HepG2 (cell line): ENCODE data around the gene EHBP1. TPM values are rescaled to one million over a fixed set of nuclear protein-coding genes. Genes with fewer than 3 reads are reported as not detected.

Experiments used
- ATAC-seq: fragments of 200-7000 bp; cut with Tn5 transposase; 3 replicates; pipeline ENCODE4 v1.9.1; 2020; ENCODE audit warnings: mild to moderate bottlenecking, moderate library complexity
- BruUV-seq: library from RNA; stranded (reverse); fragments of 400-500 nt; replicated peaks from 2 replicates; lab custom pipeline; 2021; lab: Mats Ljungman, UMichigan
- CTCF ChIA-PET: fragments of 300-600 bp; formaldehyde crosslinking; extraction: SDS; loops from one replicate; lab custom pipeline; 2021; ENCODE audit warnings: low total read pairs, inconsistent platforms, low intra/inter-chr PET ratio; lab: Yijun Ruan, JAX
- POLR2A ChIA-PET: fragments of 350-600 bp; sonication (Branson Sonifier 250); formaldehyde crosslinking; loops from one replicate; lab custom pipeline; 2020; ENCODE audit warnings: antibody characterized with exemption, inconsistent platforms; lab: Yijun Ruan, JAX
- DNase-seq: peaks from one replicate; pipeline ENCODE4 v3.0.0-alpha.2; 2015; ENCODE audit warnings: low spot score
- FAIRE-seq: peaks from 3 replicates; lab custom pipeline; 2011; peaks lifted over from hg19 to GRCh38; lab: Jason Lieb, UNC
- H2AFZ ChIP-seq: one replicate; pipeline ENCODE4 v1.6.1; 2011; ENCODE audit warnings: low read length, inconsistent platforms
- H3K27ac ChIP-seq: fragments of 300-600 bp; 3 replicates; pipeline ENCODE4 v1.8.0; 2011; ENCODE audit warnings: mixed run types, mild to moderate bottlenecking, mixed read lengths, low read length, inconsistent platforms; ENCODE audit not compliant: insufficient read depth; ENCODE audit errors: extremely low read length
- H3K27me3 ChIP-seq, 2 experiments: fragments of 200-600 bp in 1 of 2; 2 replicates in 1 of 2; 3 replicates in 1 of 2; pipeline versions ENCODE4 v1.6.0 to v1.8.0; 2011; ENCODE audit warnings: low read length in 2 of 2, mild to moderate bottlenecking in 2 of 2, moderate library complexity in 2 of 2, inconsistent platforms in 1 of 2; ENCODE audit not compliant: insufficient read depth in 2 of 2, control insufficient read depth in 1 of 2
- H3K36me3 ChIP-seq, 2 experiments: fragments of 200-600 bp in 1 of 2; replicated peaks in 1 of 2; 2 replicates in 1 of 2; 3 replicates in 1 of 2; pipeline versions ENCODE4 v1.5.1 to v1.8.0; 2011; ENCODE audit warnings: low read length in 2 of 2, inconsistent platforms in 1 of 2; ENCODE audit not compliant: insufficient read depth in 2 of 2, control insufficient read depth in 1 of 2
- H3K4me1 ChIP-seq: 2 replicates; pipeline ENCODE4 v1.5.1; 2012; ENCODE audit warnings: low read length, inconsistent platforms; ENCODE audit not compliant: insufficient read depth
- H3K4me2 ChIP-seq: 2 replicates; pipeline ENCODE4 v1.6.0; 2011; ENCODE audit warnings: low read depth, low read length, inconsistent platforms
- H3K4me3 ChIP-seq, 3 experiments: fragments of 200-600 bp in 1 of 3; sonication (generic), shearing (Covaris generic) in 1 of 3; replicated peaks in 1 of 3; 2 replicates each; pipeline ENCODE4 v1.5.1; 2011 to 2016; ENCODE audit warnings: low read length in 3 of 3, inconsistent platforms in 2 of 3, low read depth in 2 of 3, mild to moderate bottlenecking in 2 of 3, control low read depth in 1 of 3, mixed read lengths in 1 of 3; ENCODE audit not compliant: insufficient read depth in 1 of 3
- H3K79me2 ChIP-seq: one replicate; pipeline ENCODE4 v1.6.1; 2011; ENCODE audit warnings: low read length, inconsistent platforms; ENCODE audit not compliant: insufficient read depth
- H3K9ac ChIP-seq: 2 replicates; pipeline ENCODE4 v1.6.0; 2011; ENCODE audit warnings: mild to moderate bottlenecking, low read depth, low read length, inconsistent platforms; ENCODE audit not compliant: insufficient read depth
- H3K9me3 ChIP-seq: 2 replicates; pipeline ENCODE4 v1.5.1; 2012; ENCODE audit warnings: mild to moderate bottlenecking, low read length
- H4K20me1 ChIP-seq: 2 replicates; pipeline ENCODE4 v1.6.0; 2011; ENCODE audit warnings: inconsistent platforms, mild to moderate bottlenecking, low read length, moderate library complexity; ENCODE audit not compliant: insufficient read depth
- ATF2 ChIP-seq: sonication (generic); formaldehyde crosslinking; IDR thresholded peaks from 2 replicates; pipeline ENCODE4 v1.4.0; 2020; ENCODE audit warnings: missing genetic modification reagents
- GFI1 ChIP-seq: sonication (generic); formaldehyde crosslinking; IDR thresholded peaks from 2 replicates; pipeline ENCODE4 v1.5.0; 2020; ENCODE audit warnings: missing genetic modification reagents, mild to moderate bottlenecking, borderline replicate concordance
- NFE2L2 ChIP-seq: fragments of 150-350 bp; IDR thresholded peaks from 2 replicates; pipeline ENCODE4 v1.6.1; 2014; ENCODE audit warnings: low read length
- POLR2AphosphoS2 ChIP-seq: IDR thresholded peaks from 2 replicates; pipeline ENCODE4 v1.6.1; 2011; ENCODE audit warnings: low read depth, low read length, improper control_type of control experiment
- POLR2G ChIP-seq: fragments of 200-400 bp; formaldehyde crosslinking; IDR thresholded peaks from 2 replicates; pipeline ENCODE4 v1.6.1; 2018; ENCODE audit warnings: mild to moderate bottlenecking, low read depth, low read length, moderate library complexity
- RARA ChIP-seq: IDR thresholded peaks from 2 replicates; pipeline ENCODE4 v1.6.1; 2016; ENCODE audit warnings: missing genetic modification reagents, missing compliant biosample characterization
- ZFP90 ChIP-seq: sonication (generic); formaldehyde crosslinking; IDR thresholded peaks from 2 replicates; pipeline ENCODE4 v1.8.0; 2022; ENCODE audit warnings: missing genetic modification reagents, mild to moderate bottlenecking, inconsistent platforms, borderline replicate concordance
- ZNF614 ChIP-seq: IDR thresholded peaks from 2 replicates; pipeline ENCODE4 v1.6.1; 2018; ENCODE audit warnings: missing biosample characterization, missing genetic modification reagents, inconsistent platforms, borderline replicate concordance
- ZNF687 ChIP-seq: sonication (generic); formaldehyde crosslinking; IDR thresholded peaks from 2 replicates; pipeline ENCODE4 v1.5.1; 2020; ENCODE audit warnings: mild to moderate bottlenecking, missing genetic modification reagents, moderate library complexity
- WGBS: methylation state at CpG from one replicate; pipeline ENCODE4 v1.1.6; 2017; ENCODE audit warnings: low lambda C conversion rate; 5-methylcytosine and 5-hydroxymethylcytosine counted together
- in situ Hi-C: cut with HindIII; loops from 2 replicates; pipeline ENCODE4 v1.10.0; 2017; ENCODE audit warnings: low pct_unique_long_range_greater_than_20kb; ENCODE audit not compliant: extremely low pct_ligation_motif_present
- intact Hi-C: fragments of 100-400 bp; cut with micrococcal nuclease; formaldehyde crosslinking; loops from one replicate; pipeline ENCODE4 v1.10.0; 2022; ENCODE audit not compliant: unreplicated experiment
- polyA plus RNA-seq, 8 experiments: library from polyadenylated mRNA; depleted of rRNA in 3 of 8; stranded (reverse) in 7 of 8; unstranded in 1 of 8; fragments of >200 nt; fragmentation: Illumina TruSeq in 4 of 8; extraction: Trizol in 4 of 8; gene quantifications; 2 replicates each; pipeline versions ENCODE4 v1.2.1 to v1.2.3, GENCODE V29; 2011 to 2016; ENCODE audit warnings: low read depth in 4 of 8, missing spikeins in 1 of 8, mixed read lengths in 1 of 8; ENCODE audit not compliant: insufficient read depth in 1 of 8
- total RNA-seq, 5 experiments: library from RNA; depleted of rRNA; stranded (reverse); fragments of >200 nt; fragmentation: Illumina TruSeq; extraction: Trizol; gene quantifications; 2 replicates each; pipeline ENCODE4 v1.2.3, GENCODE V29; 2016; ENCODE audit warnings: low read depth in 1 of 5
- TF ChIP-seq, protein P1 (sequence below): IDR thresholded peaks from 2 replicates; pipeline ENCODE4 v1.6.1; 2016

The EHBP1 gene
- total and polyA plus RNA-seq, 2 of the 13 experiments (the other 11 are each of a cell fraction or from before 2014, with no cell fraction given) = 93.5 to 146 TPM

DNA sequence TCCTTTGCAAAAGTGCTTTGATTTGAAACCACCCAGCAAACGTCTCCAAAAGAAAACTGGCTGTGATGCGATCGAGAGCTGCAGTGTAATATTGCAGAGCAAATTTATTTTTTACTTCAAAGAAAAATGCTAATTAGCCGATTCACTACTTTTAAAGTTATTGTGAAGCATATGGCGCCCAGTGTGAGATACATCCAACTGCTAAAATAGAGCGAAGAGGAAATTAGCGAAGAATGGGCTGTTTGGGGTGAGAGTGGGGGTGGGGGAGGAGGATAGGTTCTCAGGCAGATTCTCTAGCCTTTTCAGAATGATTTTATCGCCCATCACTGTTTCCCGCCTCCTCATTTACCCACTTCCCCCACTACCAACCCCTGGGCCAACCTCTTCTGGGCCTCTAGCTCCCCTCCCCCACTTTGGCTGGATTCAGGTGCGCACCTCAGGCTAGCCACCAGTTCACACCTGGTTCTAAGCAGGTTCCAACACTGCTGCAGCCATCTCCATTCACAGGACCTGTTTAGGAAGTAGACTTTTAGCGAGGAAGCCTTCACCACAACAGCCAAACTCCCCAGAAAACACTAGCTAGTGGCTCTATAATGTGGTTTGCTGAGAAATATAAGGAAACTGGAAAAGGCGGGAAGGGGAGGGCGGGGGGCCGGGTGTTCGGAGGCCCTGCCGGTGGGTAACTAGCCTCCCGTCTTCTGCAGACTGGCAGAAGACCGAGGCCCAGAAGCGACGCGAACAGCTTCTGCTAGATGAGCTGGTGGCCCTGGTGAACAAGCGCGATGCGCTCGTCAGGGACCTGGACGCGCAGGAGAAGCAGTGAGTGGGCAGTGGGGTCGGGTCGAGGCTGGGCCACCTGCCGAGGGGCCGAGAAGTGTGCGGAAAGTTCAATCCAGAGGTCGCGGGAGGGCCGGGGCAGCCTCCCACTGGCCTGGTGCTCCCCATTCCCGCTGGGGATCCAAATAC, 339.1 kb downstream of the EHBP1 start (continued):
- TF ChIP-seq POLR2AphosphoS2 = peak; percentile 49; the same call in 1 of the 2 replicates
- peak; percentile 13; the same call in 1 of the 2 replicates for TF ChIP-seq ZNF687 (CRISPR knock-in tag)
- TF ChIP-seq GFI1 (CRISPR knock-in tag) = no peak

- ChIA-PET POLR2A (no interaction called here), CTCF (no interaction called here)
- Histone ChIP-seq H2AFZ (no peak overlapping the region), H3K4me3 (no peak overlapping the region), H3K9ac (no peak overlapping the region), H3K79me2 (peaks cover 6% of the 10 kb centered on the region), H3K27ac (no peak overlapping the region), H3K4me2 (no peak overlapping the region), H3K27me3 (no peaks in the 10 kb centered on the region; a peak in 1 of 5 replicates), H3K36me3 (peaks cover 9 to 29% of the 10 kb centered on the region in 2 experiments; a peak in 3 of 5 replicates), H4K20me1 (no peaks in the 10 kb centered on the region), H3K4me1 (peaks cover 15% of the 10 kb centered on the region), H3K9me3 (no peaks in the 10 kb centered on the region)
- in situ Hi-C loops (no loop called here), intact Hi-C loops (no loop called here)
- ATAC-seq (no peak), FAIRE-seq (no peak), DNase-seq (no peak)
- TF ChIP-seq ZNF614 = no peak
- TF ChIP-seq, protein P1, sequence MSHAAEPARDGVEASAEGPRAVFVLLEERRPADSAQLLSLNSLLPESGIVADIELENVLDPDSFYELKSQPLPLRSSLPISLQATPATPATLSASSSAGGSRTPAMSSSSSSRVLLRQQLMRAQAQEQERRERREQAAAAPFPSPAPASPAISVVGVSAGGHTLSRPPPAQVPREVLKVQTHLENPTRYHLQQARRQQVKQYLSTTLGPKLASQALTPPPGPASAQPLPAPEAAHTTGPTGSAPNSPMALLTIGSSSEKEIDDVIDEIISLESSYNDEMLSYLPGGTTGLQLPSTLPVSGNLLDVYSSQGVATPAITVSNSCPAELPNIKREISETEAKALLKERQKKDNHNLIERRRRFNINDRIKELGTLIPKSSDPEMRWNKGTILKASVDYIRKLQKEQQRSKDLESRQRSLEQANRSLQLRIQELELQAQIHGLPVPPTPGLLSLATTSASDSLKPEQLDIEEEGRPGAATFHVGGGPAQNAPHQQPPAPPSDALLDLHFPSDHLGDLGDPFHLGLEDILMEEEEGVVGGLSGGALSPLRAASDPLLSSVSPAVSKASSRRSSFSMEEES (CRISPR knock-in tag) = no peak
- TF ChIP-seq ATF2 (CRISPR knock-in tag) = no peak
- peak; percentile 17; the same call in 1 of the 2 replicates for TF ChIP-seq POLR2G
- no peak for TF ChIP-seq RARA (CRISPR knock-in tag)
- TF ChIP-seq ZFP90 (CRISPR knock-in tag) = no peak
- TF ChIP-seq NFE2L2 = no peak
- no TSS peak for BruUV-seq
- WGBS = 96% methylated on average over 7 of the region's 7 CpGs
These were observed 341.0 kb downstream of the EHBP1 start for GRCh38 chr2:63046552-63046951.
